ENCODE measurements around the gene KRTAP10-10.
"Not testable (repeated sequence)": the region's sequence is repeated elsewhere in the genome, so short reads cannot be mapped to it uniquely, and the experiment has no call there.

Gene KRTAP10-10

DNA sequence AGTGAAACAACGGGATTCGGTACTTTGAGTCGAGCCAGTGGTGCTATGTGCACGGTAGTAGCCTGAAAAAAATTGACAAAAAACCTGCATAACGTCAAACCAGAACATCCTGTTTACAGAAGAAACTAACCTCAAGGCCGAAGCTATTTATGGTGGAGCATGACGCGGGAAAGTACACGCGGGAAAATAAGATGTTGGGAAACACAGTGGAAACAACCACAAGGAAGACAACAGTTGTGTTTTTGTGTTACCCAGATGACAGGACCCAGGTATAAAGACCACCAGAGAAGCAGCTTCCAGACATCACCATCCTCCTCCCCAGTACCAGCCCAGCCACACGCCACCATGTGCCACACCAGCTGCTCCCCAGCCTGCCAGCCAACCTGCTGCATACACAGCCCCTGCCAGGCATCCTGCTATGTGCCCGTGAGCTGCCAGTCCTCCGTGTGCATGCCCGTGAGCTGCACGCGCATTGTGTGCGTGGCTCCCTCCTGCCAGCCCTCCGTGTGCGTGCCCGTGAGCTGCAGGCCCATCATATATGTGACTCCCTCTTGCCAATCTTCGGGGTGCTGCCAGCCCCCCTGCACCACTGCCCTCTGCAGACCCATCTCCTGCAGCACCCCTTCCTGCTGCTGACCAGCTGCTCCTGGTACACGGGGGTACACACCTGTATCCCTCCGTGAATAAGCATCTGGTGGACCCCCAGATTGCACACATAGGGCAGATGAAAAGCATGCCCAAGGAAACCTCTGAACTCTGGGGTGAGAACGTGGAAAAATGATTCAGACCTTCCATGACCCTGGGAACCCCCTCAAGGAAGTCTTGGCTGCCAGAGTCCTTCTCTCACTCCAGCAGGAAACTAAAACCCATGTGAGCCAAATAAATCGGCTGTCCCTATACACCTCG, 20.7 kb downstream of the KRTAP10-10 start, which contains the start of gene KRTAP12-3:
Gene KRTAP12-3 (plus strand): TSS at position 298 of the 906 bp plus-strand sequence. CDS start 48 bp downstream, at position 346.
- H3K4me2 ChIP-seq (ENCODE audit: low read depth, low read length): peak within 1 kb of the TSS; percentile 33
- H3K79me2 ChIP-seq (ENCODE audit: low read length): no peaks in the 10 kb centered on the region
- H3K27ac ChIP-seq (ENCODE audit: low read length): no peak within 1 kb of the TSS
- H2AFZ ChIP-seq (ENCODE audit: low read length): peak within 1 kb of the TSS; percentile 12; the same call in 1 of the 2 replicates
- peak; percentile 58 for DNase-seq
- no peaks in the 10 kb centered on the region for H3K9me2 ChIP-seq (replicated peaks; ENCODE audit: insufficient read depth, low read length)
- H3K9me3 ChIP-seq (replicated peaks; ENCODE audit: insufficient read depth, low read length): no peaks in the 10 kb centered on the region
- H3K9ac ChIP-seq (ENCODE audit: low read length): no peak within 1 kb of the TSS
- no peak for TF ChIP-seq EZH2phosphoT487 (IDR thresholded peaks at IDR 0.05; ENCODE audit: low read length)
- TF ChIP-seq EZH2 (optimal IDR thresholded peaks at IDR 0.05; ENCODE audit: low read depth, low read length): no peak
- no peak for TF ChIP-seq CTCF (IDR thresholded peaks at IDR 0.05; ENCODE audit: low read length)
- peaks cover 78% of the 10 kb centered on the region for H3K27me3 ChIP-seq (replicated peaks; ENCODE audit: insufficient read depth, low read length)
- peak within 1 kb of the TSS; percentile 21; the same call in 1 of the 2 replicates for H3K4me3 ChIP-seq (ENCODE audit: low read length)
- H3K36me3 ChIP-seq (replicated peaks; ENCODE audit: insufficient read depth, low read length): no peaks in the 10 kb centered on the region
- H3K4me1 ChIP-seq (ENCODE audit: low read length): no peaks in the 10 kb centered on the region
- H4K20me1 ChIP-seq (ENCODE audit: insufficient read depth, low read length): no peaks in the 10 kb centered on the region
- no peaks in the 10 kb centered on the region for H3F3A ChIP-seq (ENCODE audit: insufficient read depth, low read length)

DNA sequence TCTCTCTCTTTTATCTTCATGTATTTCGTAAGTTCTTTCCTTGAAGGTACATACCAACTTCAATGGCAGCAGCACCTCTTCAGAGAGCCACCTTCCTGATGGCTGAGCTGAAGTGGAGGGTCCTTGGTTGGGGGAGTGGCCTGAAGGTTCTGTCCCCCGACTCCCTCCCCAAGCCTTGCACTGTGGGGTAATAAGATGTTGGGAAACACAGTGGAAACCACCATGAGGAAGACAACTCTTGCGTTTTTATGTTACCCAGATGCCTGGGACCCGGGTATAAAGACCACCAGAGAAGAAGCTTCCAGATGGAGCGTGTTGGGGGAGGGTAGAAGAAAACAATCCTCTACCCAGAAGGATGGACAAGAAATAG, 21.4 kb downstream of the KRTAP10-10 start:
- Histone ChIP-seq H3K4me1 (ENCODE audit: low read length) (no peaks in the 10 kb centered on the region), H2AFZ (ENCODE audit: low read length) (no peak overlapping the region), H3K9me2 (replicated peaks; ENCODE audit: insufficient read depth, low read length) (no peaks in the 10 kb centered on the region), H3K4me2 (ENCODE audit: low read depth, low read length) (no peak overlapping the region), H3K9me3 (replicated peaks; ENCODE audit: insufficient read depth, low read length) (no peaks in the 10 kb centered on the region), H3K4me3 (ENCODE audit: low read length) (no peak overlapping the region), H3K27ac (ENCODE audit: low read length) (no peak overlapping the region), H3K27me3 (replicated peaks; ENCODE audit: insufficient read depth, low read length) (peaks cover 78% of the 10 kb centered on the region), H4K20me1 (ENCODE audit: insufficient read depth, low read length) (no peaks in the 10 kb centered on the region), H3F3A (ENCODE audit: insufficient read depth, low read length) (no peaks in the 10 kb centered on the region), H3K9ac (ENCODE audit: low read length) (no peak overlapping the region), H3K79me2 (ENCODE audit: low read length) (no peaks in the 10 kb centered on the region), H3K36me3 (replicated peaks; ENCODE audit: insufficient read depth, low read length) (no peaks in the 10 kb centered on the region)
- TF ChIP-seq EZH2phosphoT487 (IDR thresholded peaks at IDR 0.05; ENCODE audit: low read length) (no peak), CTCF (IDR thresholded peaks at IDR 0.05; ENCODE audit: low read length) (no peak), EZH2 (optimal IDR thresholded peaks at IDR 0.05; ENCODE audit: low read depth, low read length) (no peak)
- DNase-seq: no peak

DNA sequence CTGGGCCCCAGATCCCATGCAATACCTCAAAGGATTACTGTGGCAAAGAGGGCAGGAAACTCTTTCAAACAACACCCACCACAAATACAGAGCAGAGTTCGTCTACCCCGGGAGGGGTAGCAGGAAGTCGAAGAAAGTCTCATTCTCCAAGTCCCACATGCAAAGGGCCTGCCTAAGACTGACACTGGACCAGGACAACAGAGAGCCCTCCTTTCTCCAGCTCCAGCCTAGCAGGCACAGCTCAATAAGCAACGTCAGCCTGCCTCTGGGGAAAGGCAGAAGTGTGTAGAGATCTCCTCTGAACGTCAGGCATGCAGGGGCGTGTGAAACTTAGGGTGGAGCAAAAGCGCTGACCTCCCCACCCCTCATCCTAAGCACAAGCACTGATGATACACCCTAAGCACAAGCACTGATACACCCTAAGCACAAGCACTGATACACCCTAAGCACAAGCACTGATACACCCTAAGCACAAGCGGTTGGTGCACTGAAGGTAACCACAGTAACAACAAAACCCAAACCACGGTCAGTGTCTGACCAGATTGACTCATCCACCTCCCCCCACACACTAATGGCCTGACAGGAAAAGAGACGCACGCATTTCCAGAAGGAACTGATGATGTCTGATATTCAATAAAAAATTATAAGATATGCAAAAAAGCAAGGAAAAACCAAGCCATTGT, 21.9 kb downstream of the KRTAP10-10 start:
- Histone ChIP-seq H2AFZ (ENCODE audit: low read length) (no peak overlapping the region), H3K27ac (ENCODE audit: low read length) (no peak overlapping the region), H3K9me3 (replicated peaks; ENCODE audit: insufficient read depth, low read length) (no peaks in the 10 kb centered on the region), H4K20me1 (ENCODE audit: insufficient read depth, low read length) (no peaks in the 10 kb centered on the region), H3K36me3 (replicated peaks; ENCODE audit: insufficient read depth, low read length) (no peaks in the 10 kb centered on the region), H3K9ac (ENCODE audit: low read length) (no peak overlapping the region), H3K9me2 (replicated peaks; ENCODE audit: insufficient read depth, low read length) (no peaks in the 10 kb centered on the region), H3K4me2 (ENCODE audit: low read depth, low read length) (no peak overlapping the region), H3K4me3 (ENCODE audit: low read length) (no peak overlapping the region), H3F3A (ENCODE audit: insufficient read depth, low read length) (no peaks in the 10 kb centered on the region), H3K4me1 (ENCODE audit: low read length) (no peaks in the 10 kb centered on the region), H3K79me2 (ENCODE audit: low read length) (no peaks in the 10 kb centered on the region), H3K27me3 (replicated peaks; ENCODE audit: insufficient read depth, low read length) (peaks cover 78% of the 10 kb centered on the region)
- DNase-seq: no peak
- no peak for TF ChIP-seq CTCF (IDR thresholded peaks at IDR 0.05; ENCODE audit: low read length)
- TF ChIP-seq EZH2 (optimal IDR thresholded peaks at IDR 0.05; ENCODE audit: low read depth, low read length): no peak
- TF ChIP-seq EZH2phosphoT487 (IDR thresholded peaks at IDR 0.05; ENCODE audit: low read length): no peak

DNA sequence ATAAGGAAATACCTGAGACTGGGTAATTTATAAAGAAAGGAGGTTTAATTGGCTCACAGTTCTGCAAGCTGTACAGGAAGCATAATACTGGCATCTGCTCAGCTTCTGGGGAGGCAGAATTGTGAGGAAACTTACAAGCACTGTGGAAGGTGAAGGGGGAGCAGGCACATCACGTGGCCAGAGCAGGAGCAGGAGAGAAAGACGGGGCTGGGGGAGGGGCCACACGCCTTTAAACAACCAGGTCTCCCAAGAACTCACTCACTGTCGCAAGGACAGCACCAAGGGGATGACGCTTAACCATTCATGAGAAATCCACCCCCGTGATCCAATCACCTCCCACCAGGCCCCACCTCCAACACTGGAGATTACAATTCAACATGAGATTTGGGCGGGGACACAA, 24.4 kb downstream of the KRTAP10-10 start:
- H3K36me3 ChIP-seq (replicated peaks; ENCODE audit: insufficient read depth, low read length); H3K79me2 ChIP-seq (ENCODE audit: low read length); H3K4me3 ChIP-seq (ENCODE audit: low read length); H3K27ac ChIP-seq (ENCODE audit: low read length); H2AFZ ChIP-seq (ENCODE audit: low read length); H4K20me1 ChIP-seq (ENCODE audit: insufficient read depth, low read length); H3K9ac ChIP-seq (ENCODE audit: low read length); H3F3A ChIP-seq (ENCODE audit: insufficient read depth, low read length); H3K4me1 ChIP-seq (ENCODE audit: low read length); DNase-seq; H3K9me3 ChIP-seq (replicated peaks; ENCODE audit: insufficient read depth, low read length); H3K4me2 ChIP-seq (ENCODE audit: low read depth, low read length); H3K9me2 ChIP-seq (replicated peaks; ENCODE audit: insufficient read depth, low read length): not testable (repeated sequence)
- peaks cover 86% of the 10 kb centered on the region for H3K27me3 ChIP-seq (replicated peaks; ENCODE audit: insufficient read depth, low read length)
